HepG2 (cell line): ENCODE results near the gene RGP1. TPM values are rescaled to one million over a fixed set of nuclear protein-coding genes. Genes with fewer than 3 reads are reported as not detected.
A peak's percentile ranks its signal among the peaks of the same experiment; 100 is the strongest.

Experiments
- ATAC-seq: fragments of 200-7000 bp; cut with Tn5 transposase; 3 replicates; pipeline ENCODE4 v1.9.1; 2020; ENCODE audit warnings: mild to moderate bottlenecking, moderate library complexity
- BruUV-seq: library from RNA; stranded (reverse); fragments of 400-500 nt; replicated peaks from 2 replicates; lab custom pipeline; 2021; lab: Mats Ljungman, UMichigan
- CTCF ChIA-PET: fragments of 300-600 bp; formaldehyde crosslinking; extraction: SDS; loops from one replicate; lab custom pipeline; 2021; ENCODE audit warnings: low total read pairs, inconsistent platforms, low intra/inter-chr PET ratio; lab: Yijun Ruan, JAX
- POLR2A ChIA-PET: fragments of 350-600 bp; sonication (Branson Sonifier 250); formaldehyde crosslinking; loops from one replicate; lab custom pipeline; 2020; ENCODE audit warnings: antibody characterized with exemption, inconsistent platforms; lab: Yijun Ruan, JAX
- DNase-seq: peaks from one replicate; pipeline ENCODE4 v3.0.0-alpha.2; 2015; ENCODE audit warnings: low spot score
- FAIRE-seq: peaks from 3 replicates; lab custom pipeline; 2011; peaks lifted over from hg19 to GRCh38; lab: Jason Lieb, UNC
- H2AFZ ChIP-seq: one replicate; pipeline ENCODE4 v1.6.1; 2011; ENCODE audit warnings: low read length, inconsistent platforms
- H3K27ac ChIP-seq: fragments of 300-600 bp; 3 replicates; pipeline ENCODE4 v1.8.0; 2011; ENCODE audit warnings: mixed run types, mild to moderate bottlenecking, mixed read lengths, low read length, inconsistent platforms; ENCODE audit not compliant: insufficient read depth; ENCODE audit errors: extremely low read length
- H3K27me3 ChIP-seq, 2 experiments: fragments of 200-600 bp in 1 of 2; 2 replicates in 1 of 2; 3 replicates in 1 of 2; pipeline versions ENCODE4 v1.6.0 to v1.8.0; 2011; ENCODE audit warnings: low read length in 2 of 2, mild to moderate bottlenecking in 2 of 2, moderate library complexity in 2 of 2, inconsistent platforms in 1 of 2; ENCODE audit not compliant: insufficient read depth in 2 of 2, control insufficient read depth in 1 of 2
- H3K36me3 ChIP-seq, 2 experiments: fragments of 200-600 bp in 1 of 2; replicated peaks in 1 of 2; 2 replicates in 1 of 2; 3 replicates in 1 of 2; pipeline versions ENCODE4 v1.5.1 to v1.8.0; 2011; ENCODE audit warnings: low read length in 2 of 2, inconsistent platforms in 1 of 2; ENCODE audit not compliant: insufficient read depth in 2 of 2, control insufficient read depth in 1 of 2
- H3K4me1 ChIP-seq: 2 replicates; pipeline ENCODE4 v1.5.1; 2012; ENCODE audit warnings: low read length, inconsistent platforms; ENCODE audit not compliant: insufficient read depth
- H3K4me2 ChIP-seq: 2 replicates; pipeline ENCODE4 v1.6.0; 2011; ENCODE audit warnings: low read depth, low read length, inconsistent platforms
- H3K4me3 ChIP-seq, 3 experiments: fragments of 200-600 bp in 1 of 3; sonication (generic), shearing (Covaris generic) in 1 of 3; replicated peaks in 1 of 3; 2 replicates each; pipeline ENCODE4 v1.5.1; 2011 to 2016; ENCODE audit warnings: low read length in 3 of 3, inconsistent platforms in 2 of 3, low read depth in 2 of 3, mild to moderate bottlenecking in 2 of 3, control low read depth in 1 of 3, mixed read lengths in 1 of 3; ENCODE audit not compliant: insufficient read depth in 1 of 3
- H3K79me2 ChIP-seq: one replicate; pipeline ENCODE4 v1.6.1; 2011; ENCODE audit warnings: low read length, inconsistent platforms; ENCODE audit not compliant: insufficient read depth
- H3K9ac ChIP-seq: 2 replicates; pipeline ENCODE4 v1.6.0; 2011; ENCODE audit warnings: mild to moderate bottlenecking, low read depth, low read length, inconsistent platforms; ENCODE audit not compliant: insufficient read depth
- H3K9me3 ChIP-seq: 2 replicates; pipeline ENCODE4 v1.5.1; 2012; ENCODE audit warnings: mild to moderate bottlenecking, low read length
- H4K20me1 ChIP-seq: 2 replicates; pipeline ENCODE4 v1.6.0; 2011; ENCODE audit warnings: inconsistent platforms, mild to moderate bottlenecking, low read length, moderate library complexity; ENCODE audit not compliant: insufficient read depth
- CREM ChIP-seq, 2 experiments: sonication (generic) in 1 of 2; formaldehyde crosslinking in 1 of 2; IDR thresholded peaks; 2 replicates each; pipeline versions ENCODE4 v1.4.0 to v1.6.1; 2016 to 2020; ENCODE audit warnings: antibody characterized with exemption in 1 of 2, mild to moderate bottlenecking in 1 of 2, missing genetic modification reagents in 1 of 2
- KLF11 ChIP-seq: IDR thresholded peaks from 2 replicates; pipeline ENCODE4 v1.6.1; 2016; ENCODE audit warnings: missing compliant biosample characterization
- MIER3 ChIP-seq: IDR thresholded peaks from 2 replicates; pipeline ENCODE4 v1.6.1; 2016; ENCODE audit warnings: missing compliant biosample characterization, borderline replicate concordance
- ONECUT2 ChIP-seq: sonication (generic); formaldehyde crosslinking; IDR thresholded peaks from 2 replicates; pipeline ENCODE4 v1.4.0; 2020; ENCODE audit warnings: missing genetic modification reagents
- PHB2 ChIP-seq: fragments of 450-650 bp; IDR thresholded peaks from 2 replicates; pipeline ENCODE4 v1.6.1; 2018; ENCODE audit not compliant: partially characterized antibody
- PHF20 ChIP-seq: sonication (generic); formaldehyde crosslinking; IDR thresholded peaks from 2 replicates; pipeline ENCODE4 v1.5.0; 2020; ENCODE audit warnings: mild to moderate bottlenecking, missing genetic modification reagents
- RELA ChIP-seq: sonication (generic); formaldehyde crosslinking; IDR thresholded peaks from 2 replicates; pipeline ENCODE4 v1.4.0; 2020; ENCODE audit warnings: missing genetic modification reagents
- RFX5 ChIP-seq: IDR thresholded peaks from 2 replicates; pipeline ENCODE4 v1.6.1; 2011; ENCODE audit warnings: low read depth, low read length, improper control_type of control experiment
- SUZ12 ChIP-seq: fragments of 150-350 bp; IDR thresholded peaks from 2 replicates; pipeline ENCODE4 v1.6.1; 2014; ENCODE audit warnings: low read depth, low read length
- TEAD3 ChIP-seq: optimal IDR thresholded peaks from 2 replicates; pipeline ENCODE3; 2016; ENCODE audit warnings: borderline replicate concordance
- TMF1 ChIP-seq: sonication (generic); formaldehyde crosslinking; IDR thresholded peaks from 2 replicates; pipeline ENCODE4 v1.8.1; 2022; ENCODE audit warnings: low read depth, missing genetic modification reagents
- ZNF546 ChIP-seq: sonication (generic); formaldehyde crosslinking; conservative IDR thresholded peaks from 2 replicates; pipeline ENCODE4 v1.8.1; 2023; ENCODE audit warnings: mild to moderate bottlenecking, missing genetic modification reagents
- ZNF790 ChIP-seq: sonication (generic); formaldehyde crosslinking; IDR thresholded peaks from 2 replicates; pipeline ENCODE4 v1.8.0; 2022; ENCODE audit warnings: missing genetic modification reagents, mild to moderate bottlenecking, borderline replicate concordance
- ZNF816 ChIP-seq: sonication (generic); formaldehyde crosslinking; IDR thresholded peaks from 2 replicates; pipeline ENCODE4 v1.8.0; 2022; ENCODE audit warnings: missing genetic modification reagents, mild to moderate bottlenecking, borderline replicate concordance
- ZSCAN21 ChIP-seq: sonication (generic); formaldehyde crosslinking; IDR thresholded peaks from 2 replicates; pipeline ENCODE4 v1.8.0; 2022; ENCODE audit warnings: mild to moderate bottlenecking, missing genetic modification reagents, moderate library complexity, borderline replicate concordance
- WGBS: methylation state at CpG from one replicate; pipeline ENCODE4 v1.1.6; 2017; ENCODE audit warnings: low lambda C conversion rate; 5-methylcytosine and 5-hydroxymethylcytosine counted together
- in situ Hi-C: cut with HindIII; loops from 2 replicates; pipeline ENCODE4 v1.10.0; 2017; ENCODE audit warnings: low pct_unique_long_range_greater_than_20kb; ENCODE audit not compliant: extremely low pct_ligation_motif_present
- intact Hi-C: fragments of 100-400 bp; cut with micrococcal nuclease; formaldehyde crosslinking; loops from one replicate; pipeline ENCODE4 v1.10.0; 2022; ENCODE audit not compliant: unreplicated experiment
- polyA plus RNA-seq, 8 experiments: library from polyadenylated mRNA; depleted of rRNA in 3 of 8; stranded (reverse) in 7 of 8; unstranded in 1 of 8; fragments of >200 nt; fragmentation: Illumina TruSeq in 4 of 8; extraction: Trizol in 4 of 8; gene quantifications; 2 replicates each; pipeline versions ENCODE4 v1.2.1 to v1.2.3, GENCODE V29; 2011 to 2016; ENCODE audit warnings: low read depth in 4 of 8, missing spikeins in 1 of 8, mixed read lengths in 1 of 8; ENCODE audit not compliant: insufficient read depth in 1 of 8
- total RNA-seq, 5 experiments: library from RNA; depleted of rRNA; stranded (reverse); fragments of >200 nt; fragmentation: Illumina TruSeq; extraction: Trizol; gene quantifications; 2 replicates each; pipeline ENCODE4 v1.2.3, GENCODE V29; 2016; ENCODE audit warnings: low read depth in 1 of 5
- TF ChIP-seq, protein P1 (sequence below): sonication (generic); formaldehyde crosslinking; IDR thresholded peaks from 2 replicates; pipeline ENCODE4 v1.8.1; 2023; ENCODE audit warnings: mild to moderate bottlenecking, missing genetic modification reagents, borderline replicate concordance
- TF ChIP-seq, protein P2 (sequence below): sonication (generic); formaldehyde crosslinking; IDR thresholded peaks from 2 replicates; pipeline ENCODE4 v1.5.1; 2020; ENCODE audit warnings: missing genetic modification reagents, mild to moderate bottlenecking, borderline replicate concordance

The RGP1 gene
- total and polyA plus RNA-seq, 2 of the 13 experiments (the other 11 are each of a cell fraction or from before 2014, with no cell fraction given) = 12.7 to 21.0 TPM

- in situ Hi-C loops (no loop called here), intact Hi-C loops (loop anchor here (2.0 kb wide), 1 partner anchor 21 kb away; no protein-coding TSS in a partner anchor)
- ChIA-PET CTCF (no interaction called here), POLR2A (interaction anchor here (1.9 to 2.0 kb wide), 2 partner anchors 9 to 26 kb away, joined by 5 to 9 read pairs; partner anchors contain the start of genes CREB3, GBA2, RGP1 and TLN1)
- peaks cover 33% of the 10 kb centered on the region for H3K4me1 ChIP-seq
- peak overlapping the region; percentile 95 for H3K27ac ChIP-seq
- peaks cover 4 to 8% of the 10 kb centered on the region in 2 experiments; a peak in 2 of 5 replicates for H3K36me3 ChIP-seq
- TF ChIP-seq ZNF546 (CRISPR knock-in tag) = no peak
- TF ChIP-seq, protein P1, sequence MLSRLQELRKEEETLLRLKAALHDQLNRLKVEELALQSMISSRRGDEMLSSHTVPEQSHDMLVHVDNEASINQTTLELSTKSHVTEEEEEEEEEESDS (CRISPR knock-in tag) = no peak
- no peak for TF ChIP-seq TEAD3 (CRISPR knock-in tag)
- H2AFZ ChIP-seq = no peak overlapping the region
- no peaks in the 10 kb centered on the region; a peak in 1 of 5 replicates for H3K27me3 ChIP-seq
- no peaks in the 10 kb centered on the region for H4K20me1 ChIP-seq
- FAIRE-seq (no peak), ATAC-seq (no peak), DNase-seq (no peak)
- H3K9ac ChIP-seq = peak overlapping the region; percentile 83
- no peaks in the 10 kb centered on the region for H3K9me3 ChIP-seq
- peak overlapping the region; percentile 95 for H3K4me2 ChIP-seq
- peak overlapping the region; percentile 82 to 90 (median 89) for H3K4me3 ChIP-seq
- peaks cover 41% of the 10 kb centered on the region for H3K79me2 ChIP-seq
- BruUV-seq = TSS peak; percentile 38
Measured at GRCh38 chr9:35757892-35758275, 8.8 kb downstream of the RGP1 start.

GRCh38 chr9:35758475-35759050, 9.5 kb downstream of the RGP1 start:
- Histone ChIP-seq H3K4me1 (peaks cover 33% of the 10 kb centered on the region), H2AFZ (no peak overlapping the region), H3K9me3 (no peaks in the 10 kb centered on the region), H3K9ac (no peak overlapping the region; the same call in 1 of the 2 replicates), H3K27ac (no peak overlapping the region), H3K4me3 (no peak overlapping the region; a peak in 1 of 6 replicates), H4K20me1 (no peaks in the 10 kb centered on the region), H3K79me2 (peaks cover 41% of the 10 kb centered on the region), H3K4me2 (peak overlapping the region; percentile 95), H3K27me3 (no peaks in the 10 kb centered on the region; a peak in 1 of 5 replicates), H3K36me3 (peaks cover under 1 to 4% of the 10 kb centered on the region in 2 experiments; a peak in 2 of 5 replicates)
- BruUV-seq = no TSS peak
- intact Hi-C loops (no loop called here), in situ Hi-C loops (no loop called here)
- DNase-seq (no peak), FAIRE-seq (no peak), ATAC-seq (no peak)
- WGBS = 88% methylated on average over 3 of the region's 3 CpGs
- TF ChIP-seq PHB2 (no peak), ZSCAN21 (no peak), ZNF816 (no peak), KLF11 (CRISPR knock-in tag) (no peak), RFX5 (no peak), ONECUT2 (CRISPR knock-in tag) (no peak), RELA (CRISPR knock-in tag) (no peak), CREM (IDR thresholded peaks at IDR 0.05) (no peak), CREM (CRISPR knock-in tag; IDR thresholded peaks at IDR 0.05) (no peak), MIER3 (no peak), TMF1 (CRISPR knock-in tag) (no peak), PHF20 (no peak), SUZ12 (no peak), ZNF790 (no peak)
- TF ChIP-seq, protein P2, sequence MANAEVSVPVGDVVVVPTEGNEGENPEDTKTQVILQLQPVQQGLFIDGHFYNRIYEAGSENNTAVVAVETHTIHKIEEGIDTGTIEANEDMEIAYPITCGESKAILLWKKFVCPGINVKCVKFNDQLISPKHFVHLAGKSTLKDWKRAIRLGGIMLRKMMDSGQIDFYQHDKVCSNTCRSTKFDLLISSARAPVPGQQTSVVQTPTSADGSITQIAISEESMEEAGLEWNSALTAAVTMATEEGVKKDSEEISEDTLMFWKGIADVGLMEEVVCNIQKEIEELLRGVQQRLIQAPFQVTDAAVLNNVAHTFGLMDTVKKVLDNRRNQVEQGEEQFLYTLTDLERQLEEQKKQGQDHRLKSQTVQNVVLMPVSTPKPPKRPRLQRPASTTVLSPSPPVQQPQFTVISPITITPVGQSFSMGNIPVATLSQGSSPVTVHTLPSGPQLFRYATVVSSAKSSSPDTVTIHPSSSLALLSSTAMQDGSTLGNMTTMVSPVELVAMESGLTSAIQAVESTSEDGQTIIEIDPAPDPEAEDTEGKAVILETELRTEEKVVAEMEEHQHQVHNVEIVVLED (CRISPR knock-in tag) = no peak
- POLR2A ChIA-PET = interaction anchor here (0.7 to 2.0 kb wide), 3 partner anchors 9 to 56 kb away, joined by 3 to 9 read pairs (median 5); partner anchors contain the start of genes CREB3, GBA2, RGP1 and TLN1
- CTCF ChIA-PET = no interaction called here
